HG03159 (cell line): ENCODE results near the gene MR1.
A peak's percentile ranks its signal among the peaks of the same experiment; 100 is the strongest.

Experiments
- ATAC-seq: cut with Tn5 transposase; IDR thresholded peaks from one replicate; pipeline ENCODE4 v1.9.1; 2021; ENCODE audit warnings: mild to moderate bottlenecking, moderate library complexity; ENCODE audit not compliant: unreplicated experiment

Gene MR1

DNA sequence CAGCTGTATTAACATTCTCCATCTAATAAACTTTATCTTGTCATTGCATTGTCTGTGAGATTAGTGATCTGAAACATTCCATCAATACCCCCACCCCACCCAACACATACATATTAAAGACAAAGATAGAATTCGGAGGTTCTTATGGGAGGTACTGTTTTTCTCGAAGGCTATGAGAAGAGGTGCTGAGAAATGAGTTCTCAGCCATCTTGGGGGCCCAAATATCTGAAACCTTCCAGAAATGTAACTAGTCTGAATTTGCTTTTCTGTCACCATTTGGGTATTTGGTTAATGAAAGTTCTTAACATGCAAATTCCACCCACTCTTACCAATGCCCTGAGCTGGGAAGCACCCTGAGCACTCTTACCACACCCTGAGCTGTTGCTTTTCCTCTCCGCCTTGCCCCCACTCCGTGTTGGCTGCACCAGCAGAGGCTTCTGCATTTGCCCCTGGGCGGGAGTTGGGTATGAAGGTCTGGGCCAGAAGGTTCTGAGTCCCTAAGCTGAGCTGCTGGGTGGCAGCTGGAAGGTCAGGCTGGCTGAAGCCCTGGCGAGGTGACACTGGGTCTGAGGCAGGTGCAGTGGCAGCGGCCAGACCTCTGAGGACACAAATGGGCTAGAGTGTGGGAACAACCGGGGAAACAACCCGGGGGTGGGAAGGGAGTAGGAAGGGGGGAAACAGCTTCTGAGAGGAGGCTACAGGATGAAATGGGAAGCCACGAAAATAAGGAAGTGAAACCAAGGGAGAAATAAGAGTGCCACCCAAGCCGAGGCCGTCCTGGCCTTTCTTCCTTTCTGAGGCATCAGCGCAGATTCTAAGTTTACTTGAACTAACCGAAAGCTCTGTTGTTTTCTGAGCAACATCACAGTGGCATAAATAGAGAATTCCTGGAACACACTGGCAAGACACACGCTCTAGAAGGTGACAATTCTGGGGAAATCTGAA lies 28.4 kb downstream of the MR1 start:
- peak; percentile 77 for ATAC-seq

DNA sequence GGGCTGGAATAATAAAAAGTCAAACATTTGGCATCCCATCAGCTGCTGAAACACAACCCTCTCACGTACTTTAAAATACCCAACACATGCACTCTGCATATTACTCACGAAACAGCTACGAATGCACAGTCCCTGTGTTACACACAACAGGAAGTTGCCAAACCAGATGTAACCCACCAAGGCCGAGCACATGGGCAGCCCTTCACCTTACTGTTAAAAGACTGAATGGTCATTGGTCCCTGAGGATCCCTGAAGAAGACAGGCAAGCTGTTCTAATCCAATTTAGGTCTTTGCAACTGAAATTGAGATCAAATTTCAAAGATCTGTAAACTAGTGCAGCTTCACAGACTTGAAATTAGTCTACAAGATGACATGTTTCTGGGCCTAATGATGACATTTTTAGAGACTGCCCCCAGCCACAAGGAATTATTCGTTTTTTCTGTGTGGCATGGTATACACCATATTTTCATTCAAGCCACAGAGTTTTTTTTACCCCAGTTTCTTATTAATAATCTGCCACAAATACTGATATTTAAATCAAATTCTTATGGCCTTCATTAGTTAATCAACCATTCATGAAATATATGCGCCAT lies 29.1 kb downstream of the MR1 start:
- peak; percentile 79 for ATAC-seq

- no peak for ATAC-seq
Observed at GRCh38 chr1:181064011-181064623, 30.3 kb downstream of the MR1 start.

DNA sequence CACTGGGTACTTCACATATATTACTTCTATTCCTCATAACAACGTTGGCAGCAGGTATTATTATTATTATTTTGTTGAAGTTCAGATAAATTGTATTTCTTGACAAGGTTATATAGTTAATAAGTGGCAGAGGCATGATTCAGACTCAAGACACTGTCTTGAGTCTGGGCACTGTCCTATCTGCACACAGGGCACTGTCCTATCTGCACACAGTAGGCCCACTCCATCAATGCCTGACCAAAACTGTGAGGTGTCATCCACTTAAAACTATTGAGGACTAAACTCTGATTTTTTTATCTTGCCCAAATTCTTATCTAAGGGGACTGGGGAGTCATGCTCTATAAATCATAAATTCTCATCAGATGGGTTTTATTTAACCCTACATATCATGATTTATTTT lies 30.9 kb downstream of the MR1 start:
- no peak for ATAC-seq

DNA sequence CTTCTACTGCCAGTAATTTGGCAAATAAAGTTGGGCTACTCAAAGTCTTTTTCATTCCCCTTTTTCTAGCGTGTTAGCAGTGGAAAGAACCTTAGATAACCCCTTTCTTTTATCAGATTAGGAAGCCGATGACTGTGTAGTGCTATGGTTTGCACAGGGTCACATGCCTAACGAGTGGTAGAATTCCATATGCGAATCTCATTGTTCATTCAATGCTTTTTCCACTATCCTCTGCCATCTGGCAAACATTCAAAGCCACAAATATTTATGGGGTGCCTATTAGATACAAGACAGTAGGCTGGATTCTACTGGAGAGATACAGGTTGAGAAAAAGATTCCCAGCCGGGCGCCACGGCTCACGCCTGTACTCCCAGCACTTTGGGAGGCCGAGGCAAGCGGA lies 39.9 kb downstream of the MR1 start:
- no peak for ATAC-seq

GRCh38 chr1:181075766-181076350 lies 42.1 kb downstream of the MR1 start:
- no peak for ATAC-seq

DNA sequence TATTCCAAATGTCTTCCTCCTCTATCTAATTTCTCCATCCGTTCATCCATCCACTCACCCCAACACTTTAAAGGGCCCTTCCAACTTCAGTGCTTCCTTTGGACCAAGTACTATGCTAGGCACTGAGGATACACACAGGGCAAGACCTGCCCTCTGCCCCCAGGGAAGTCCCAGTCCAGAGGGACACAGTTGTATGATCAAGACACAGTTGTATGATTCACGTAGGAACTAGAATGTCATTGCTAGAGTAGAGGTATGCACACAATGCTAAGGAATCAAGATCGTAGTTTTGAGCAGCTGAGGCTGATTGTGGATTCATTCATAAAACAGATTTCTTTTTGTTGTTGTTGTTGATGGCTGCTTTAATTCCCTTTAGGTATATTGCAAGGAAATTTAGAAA lies 43.1 kb downstream of the MR1 start:
- ATAC-seq: no peak

- no peak for ATAC-seq
Observed at GRCh38 chr1:181077576-181078242, 43.9 kb downstream of the MR1 start.

DNA sequence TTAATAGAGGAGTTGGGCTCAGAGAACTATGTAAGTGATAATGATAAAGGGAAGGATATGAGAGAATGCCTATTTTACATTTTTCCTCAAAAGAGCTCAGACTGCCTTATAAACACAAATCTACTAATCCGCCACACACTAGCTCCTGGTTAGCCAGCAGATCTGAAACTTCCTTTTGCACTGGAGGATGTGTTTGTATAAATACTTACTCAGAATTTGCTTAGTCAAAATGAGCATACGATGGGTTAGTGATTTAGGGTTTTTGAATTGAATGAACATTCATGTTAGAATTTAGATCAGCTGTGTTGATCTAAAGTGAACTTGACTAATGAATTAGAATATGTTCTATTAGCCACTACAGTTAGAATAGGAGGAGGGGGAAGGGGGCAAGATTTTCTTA lies 45.6 kb downstream of the MR1 start:
- no peak for ATAC-seq

DNA sequence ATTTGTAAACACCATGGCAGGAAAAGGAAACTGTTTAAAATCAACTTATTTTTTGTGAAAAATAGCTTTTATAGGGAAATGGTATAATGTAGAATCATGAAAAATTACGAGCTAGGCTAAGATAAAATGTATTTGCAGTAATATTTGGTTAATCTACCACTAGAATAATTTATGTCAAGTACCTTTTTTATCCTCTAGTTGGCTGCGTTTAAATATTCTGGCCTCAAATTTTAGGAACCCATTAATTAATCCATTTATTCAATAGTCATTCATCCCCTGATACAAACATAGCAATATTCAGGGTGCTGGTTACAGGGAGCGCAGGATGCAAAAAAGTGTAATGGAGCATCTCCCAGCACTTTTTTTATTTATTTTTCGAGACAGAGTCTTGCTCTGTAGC lies 46.1 kb downstream of the MR1 start:
- ATAC-seq: no peak

DNA sequence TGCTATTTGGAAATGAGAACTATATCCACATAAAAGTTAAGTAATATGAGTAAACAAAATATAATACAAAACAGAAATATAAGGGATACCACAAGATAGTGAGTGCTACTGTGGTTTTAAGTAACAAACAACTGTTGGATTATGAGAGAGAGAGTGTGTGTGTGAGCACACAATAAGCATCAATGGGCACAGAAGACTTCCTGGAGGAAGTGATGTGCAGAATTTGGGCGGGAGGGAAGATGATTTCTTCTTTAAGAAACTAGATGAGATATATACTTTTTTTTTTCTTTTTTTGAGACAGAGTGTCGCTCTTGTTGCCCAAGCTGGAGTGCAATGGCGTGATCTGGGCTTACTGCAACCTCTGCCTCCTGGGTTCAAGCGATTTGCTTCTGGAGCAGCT lies 46.8 kb downstream of the MR1 start:
- no peak for ATAC-seq

DNA sequence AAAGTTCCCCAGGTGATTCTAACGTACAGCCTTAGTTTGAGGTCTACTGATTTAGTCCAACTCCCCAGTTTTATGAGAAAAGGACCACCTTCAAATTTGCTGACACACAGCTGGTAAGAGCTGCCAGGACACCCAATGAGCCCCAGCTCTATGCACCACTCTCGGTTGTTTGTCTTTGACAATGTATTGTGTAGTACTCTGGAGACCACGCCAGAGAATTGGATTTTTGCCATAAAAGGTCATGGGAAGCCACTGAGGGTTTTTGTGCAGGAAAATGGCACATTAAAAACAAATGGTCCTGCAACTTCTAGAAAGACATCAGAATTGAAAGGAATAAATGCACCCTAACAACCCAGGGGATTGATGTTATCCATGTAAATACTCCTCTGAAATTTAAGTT lies 47.6 kb downstream of the MR1 start:
- no peak for ATAC-seq

DNA sequence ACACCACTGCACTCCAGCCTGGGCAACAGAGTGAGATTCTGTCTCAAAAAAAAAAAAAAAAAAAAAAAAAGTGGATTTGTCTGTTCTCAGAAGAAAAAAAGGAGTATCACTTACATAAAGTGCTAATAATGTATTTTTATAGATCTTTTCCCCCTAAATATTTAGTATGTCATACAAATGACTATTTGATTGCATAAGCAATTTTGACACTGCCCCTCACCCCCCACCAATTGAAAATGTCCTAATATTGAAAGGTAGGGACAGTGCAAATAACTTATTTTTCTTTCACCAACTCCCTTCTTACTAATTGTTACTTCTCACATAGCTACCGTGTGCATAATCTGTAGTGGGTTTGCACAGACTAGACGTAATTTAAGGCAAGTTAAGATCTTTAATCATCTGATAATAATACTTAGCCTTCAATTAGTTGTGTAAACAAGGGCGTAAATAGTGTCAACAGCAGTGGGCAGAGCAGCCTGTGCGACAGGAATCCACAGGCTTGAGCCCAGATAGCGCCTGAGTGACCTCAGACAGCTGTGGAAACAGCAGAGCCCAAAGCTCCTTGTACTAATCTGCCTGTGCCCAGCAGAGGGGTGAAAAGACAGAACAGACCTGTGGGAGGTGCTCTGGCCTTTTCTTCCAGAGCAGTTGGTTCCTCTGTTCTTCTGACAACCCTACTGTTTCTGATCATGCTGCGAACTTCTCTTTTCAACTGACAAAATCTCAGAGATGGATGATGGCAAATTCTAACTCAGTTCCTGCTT lies 50.2 kb downstream of the MR1 start:
- ATAC-seq: peak; percentile 33

- no peak for ATAC-seq
Observed at GRCh38 chr1:181084606-181084969, 50.8 kb downstream of the MR1 start.

GRCh38 chr1:181086091-181086490 lies 52.3 kb downstream of the MR1 start:
- no peak for ATAC-seq

GRCh38 chr1:181086926-181087325 lies 53.1 kb downstream of the MR1 start:
- no peak for ATAC-seq

- ATAC-seq: no peak
Observed at GRCh38 chr1:181087400-181087901, 53.7 kb downstream of the MR1 start.

GRCh38 chr1:181088079-181089016 lies 54.6 kb downstream of the MR1 start, which contains the start of gene IER5:
Gene IER5 (plus strand): TSS chr1:181088700. CDS start chr1:181088903, 203 bp downstream.
- ATAC-seq: peak; percentile 78
